Measurements from ENCODE around the gene UTS2R.

Gene UTS2R

GRCh38 chr17:82387705-82388106 lies 16.1 kb downstream of the UTS2R start:
- Histone ChIP-seq H3K4me3 (ENCODE audit: control insufficient read depth in 1 of 7, extremely low read depth in 1 of 7, insufficient read depth in 4 of 7, low read depth in 2 of 7, low read length in 6 of 7) (no peak overlapping the region), H3K4me1 (ENCODE audit: control extremely low read depth in 1 of 4, control insufficient read depth in 4 of 4, insufficient read depth in 4 of 4, low read length in 3 of 4) (peaks cover 0 to 10% (median 9%) of the 10 kb centered on the region in 4 experiments), H3K36me3 (ENCODE audit: control insufficient read depth in 4 of 4, insufficient read depth in 4 of 4, low read length in 3 of 4) (peaks cover 0 to 12% (median 7%) of the 10 kb centered on the region in 4 experiments), H3K9me3 (ENCODE audit: control extremely low read depth in 1 of 5, control insufficient read depth in 4 of 5, insufficient read depth in 2 of 5, low read depth in 1 of 5, low read length in 4 of 5) (no peaks in the 10 kb centered on the region), H3K27me3 (replicated peaks in 2 of 5; ENCODE audit: control insufficient read depth in 4 of 5, insufficient read depth in 5 of 5, low read length in 4 of 5) (peaks cover 0 to 42% (median 10%) of the 10 kb centered on the region in 5 experiments), H3K27ac (ENCODE audit: insufficient read depth in 1 of 2, low read depth in 1 of 2, low read length in 2 of 2, poor library complexity in 1 of 2, severe bottlenecking in 2 of 2) (no peak overlapping the region)
- 70% methylated on average over 3 of the region's 3 CpGs for WGBS (ENCODE audit: insufficient coverage)
- no peak for DNase-seq
- CTCF ChIA-PET, result no interaction called here
- POLR2A ChIA-PET, result no interaction called here

GRCh38 chr17:82388223-82388921 lies 16.8 kb downstream of the UTS2R start:
- H3K36me3 ChIP-seq (ENCODE audit: control insufficient read depth in 4 of 4, insufficient read depth in 4 of 4, low read length in 3 of 4), result peaks cover 4 to 17% (median 11%) of the 10 kb centered on the region in 4 experiments
- H3K4me1 ChIP-seq (ENCODE audit: control extremely low read depth in 1 of 4, control insufficient read depth in 4 of 4, insufficient read depth in 4 of 4, low read length in 3 of 4), result peaks cover 0 to 10% (median 9%) of the 10 kb centered on the region in 4 experiments
- ChIA-PET POLR2A (no interaction called here), CTCF (interaction anchor here (0.7 kb wide), 1 partner anchor 36 kb away, joined by 3 read pairs; no protein-coding TSS in a partner anchor)
- DNase-seq, result no peak
- 87% methylated on average over 18 of the region's 34 CpGs for WGBS (ENCODE audit: insufficient coverage)
- peaks cover 0 to 38% (median 10%) of the 10 kb centered on the region in 5 experiments for H3K27me3 ChIP-seq (replicated peaks in 2 of 5; ENCODE audit: control insufficient read depth in 4 of 5, insufficient read depth in 5 of 5, low read length in 4 of 5)
- H3K27ac ChIP-seq (ENCODE audit: insufficient read depth in 1 of 2, low read depth in 1 of 2, low read length in 2 of 2, poor library complexity in 1 of 2, severe bottlenecking in 2 of 2), result no peak overlapping the region
- no peak overlapping the region for H3K4me3 ChIP-seq (ENCODE audit: control insufficient read depth in 1 of 7, extremely low read depth in 1 of 7, insufficient read depth in 4 of 7, low read depth in 2 of 7, low read length in 6 of 7)
- H3K9me3 ChIP-seq (ENCODE audit: control extremely low read depth in 1 of 5, control insufficient read depth in 4 of 5, insufficient read depth in 2 of 5, low read depth in 1 of 5, low read length in 4 of 5), result no peaks in the 10 kb centered on the region

- Histone ChIP-seq H3K27ac (ENCODE audit: insufficient read depth in 1 of 2, low read depth in 1 of 2, low read length in 2 of 2, poor library complexity in 1 of 2, severe bottlenecking in 2 of 2) (no peak overlapping the region), H3K4me1 (ENCODE audit: control extremely low read depth in 1 of 4, control insufficient read depth in 4 of 4, insufficient read depth in 4 of 4, low read length in 3 of 4) (peaks cover 0 to 10% (median 9%) of the 10 kb centered on the region in 4 experiments), H3K4me3 (ENCODE audit: control insufficient read depth in 1 of 7, extremely low read depth in 1 of 7, insufficient read depth in 4 of 7, low read depth in 2 of 7, low read length in 6 of 7) (no peak overlapping the region), H3K36me3 (ENCODE audit: control insufficient read depth in 4 of 4, insufficient read depth in 4 of 4, low read length in 3 of 4) (peaks cover 4 to 21% (median 12%) of the 10 kb centered on the region in 4 experiments), H3K9me3 (ENCODE audit: control extremely low read depth in 1 of 5, control insufficient read depth in 4 of 5, insufficient read depth in 2 of 5, low read depth in 1 of 5, low read length in 4 of 5) (no peaks in the 10 kb centered on the region), H3K27me3 (replicated peaks in 2 of 5; ENCODE audit: control insufficient read depth in 4 of 5, insufficient read depth in 5 of 5, low read length in 4 of 5) (peaks cover 0 to 33% (median 10%) of the 10 kb centered on the region in 5 experiments)
- no peak for DNase-seq
- WGBS (ENCODE audit: insufficient coverage), result 92% methylated on average over 16 of the region's 21 CpGs
- ChIA-PET POLR2A (no interaction called here), CTCF (no interaction called here)
Measured at GRCh38 chr17:82388922-82389283, 17.3 kb downstream of the UTS2R start.

GRCh38 chr17:82389379-82389778 lies 17.8 kb downstream of the UTS2R start:
- no peak overlapping the region for H3K4me3 ChIP-seq (ENCODE audit: control insufficient read depth in 1 of 7, extremely low read depth in 1 of 7, insufficient read depth in 4 of 7, low read depth in 2 of 7, low read length in 6 of 7)
- POLR2A ChIA-PET, result no interaction called here
- H3K36me3 ChIP-seq (ENCODE audit: control insufficient read depth in 4 of 4, insufficient read depth in 4 of 4, low read length in 3 of 4), result peaks cover 4 to 23% (median 13%) of the 10 kb centered on the region in 4 experiments
- no peaks in the 10 kb centered on the region for H3K9me3 ChIP-seq (ENCODE audit: control extremely low read depth in 1 of 5, control insufficient read depth in 4 of 5, insufficient read depth in 2 of 5, low read depth in 1 of 5, low read length in 4 of 5)
- 92% methylated on average over 10 of the region's 10 CpGs for WGBS (ENCODE audit: insufficient coverage)
- H3K27me3 ChIP-seq (replicated peaks in 2 of 5; ENCODE audit: control insufficient read depth in 4 of 5, insufficient read depth in 5 of 5, low read length in 4 of 5), result peaks cover 0 to 28% (median 10%) of the 10 kb centered on the region in 5 experiments
- CTCF ChIA-PET, result no interaction called here
- no peak overlapping the region for H3K27ac ChIP-seq (ENCODE audit: insufficient read depth in 1 of 2, low read depth in 1 of 2, low read length in 2 of 2, poor library complexity in 1 of 2, severe bottlenecking in 2 of 2)
- H3K4me1 ChIP-seq (ENCODE audit: control extremely low read depth in 1 of 4, control insufficient read depth in 4 of 4, insufficient read depth in 4 of 4, low read length in 3 of 4), result peaks cover 0 to 10% (median 9%) of the 10 kb centered on the region in 4 experiments
- DNase-seq, result no peak

- WGBS (ENCODE audit: insufficient coverage), result 95% methylated on average over 21 of the region's 34 CpGs
Measured at GRCh38 chr17:82390015-82390859, 18.7 kb downstream of the UTS2R start.

GRCh38 chr17:82390860-82391435 lies 19.4 kb downstream of the UTS2R start:
- Histone ChIP-seq H3K27me3 (replicated peaks in 2 of 5; ENCODE audit: control insufficient read depth in 4 of 5, insufficient read depth in 5 of 5, low read length in 4 of 5) (peaks cover 0 to 12% (median 4%) of the 10 kb centered on the region in 5 experiments), H3K9me3 (ENCODE audit: control extremely low read depth in 1 of 5, control insufficient read depth in 4 of 5, insufficient read depth in 2 of 5, low read depth in 1 of 5, low read length in 4 of 5) (no peaks in the 10 kb centered on the region), H3K36me3 (ENCODE audit: control insufficient read depth in 4 of 4, insufficient read depth in 4 of 4, low read length in 3 of 4) (peaks cover 4 to 25% (median 15%) of the 10 kb centered on the region in 4 experiments), H3K27ac (ENCODE audit: insufficient read depth in 1 of 2, low read depth in 1 of 2, low read length in 2 of 2, poor library complexity in 1 of 2, severe bottlenecking in 2 of 2) (no peak overlapping the region), H3K4me1 (ENCODE audit: control extremely low read depth in 1 of 4, control insufficient read depth in 4 of 4, insufficient read depth in 4 of 4, low read length in 3 of 4) (peaks cover 0 to 10% (median 9%) of the 10 kb centered on the region in 4 experiments), H3K4me3 (ENCODE audit: control insufficient read depth in 1 of 7, extremely low read depth in 1 of 7, insufficient read depth in 4 of 7, low read depth in 2 of 7, low read length in 6 of 7) (no peak overlapping the region)
- DNase-seq, result no peak
- CTCF ChIA-PET, result interaction anchor here (0.9 to 1.2 kb wide), 3 partner anchors 12 to 21 kb away, joined by 3 read pairs; no protein-coding TSS in a partner anchor
- POLR2A ChIA-PET, result no interaction called here
- 98% methylated on average over 8 of the region's 13 CpGs for WGBS (ENCODE audit: insufficient coverage)

More at GRCh38 chr17:82390015-82390859, 18.7 kb downstream of the UTS2R start:
- Histone ChIP-seq H3K4me3 (ENCODE audit: control insufficient read depth in 1 of 7, extremely low read depth in 1 of 7, insufficient read depth in 4 of 7, low read depth in 2 of 7, low read length in 6 of 7) (no peak overlapping the region), H3K27me3 (replicated peaks in 2 of 5; ENCODE audit: control insufficient read depth in 4 of 5, insufficient read depth in 5 of 5, low read length in 4 of 5) (peaks cover 0 to 19% (median 7%) of the 10 kb centered on the region in 5 experiments), H3K36me3 (ENCODE audit: control insufficient read depth in 4 of 4, insufficient read depth in 4 of 4, low read length in 3 of 4) (peaks cover 4 to 25% (median 15%) of the 10 kb centered on the region in 4 experiments), H3K9me3 (ENCODE audit: control extremely low read depth in 1 of 5, control insufficient read depth in 4 of 5, insufficient read depth in 2 of 5, low read depth in 1 of 5, low read length in 4 of 5) (no peaks in the 10 kb centered on the region), H3K27ac (ENCODE audit: insufficient read depth in 1 of 2, low read depth in 1 of 2, low read length in 2 of 2, poor library complexity in 1 of 2, severe bottlenecking in 2 of 2) (no peak overlapping the region), H3K4me1 (ENCODE audit: control extremely low read depth in 1 of 4, control insufficient read depth in 4 of 4, insufficient read depth in 4 of 4, low read length in 3 of 4) (peaks cover 0 to 10% (median 9%) of the 10 kb centered on the region in 4 experiments)
- POLR2A ChIA-PET, result no interaction called here
- CTCF ChIA-PET, result interaction anchor here (0.9 to 1.2 kb wide), 3 partner anchors 11 to 20 kb away, joined by 3 read pairs; no protein-coding TSS in a partner anchor
- DNase-seq, result no peak

Measured in common myeloid progenitor, CD34-positive (primary cell).